Testis (tissue), 3 donors: ENCODE measurements around the gene ACADVL. TPM values are rescaled to one million over a fixed set of nuclear protein-coding genes. Genes with fewer than 3 reads are reported as not detected.
A peak's percentile ranks its signal among the peaks of the same experiment; 100 is the strongest.

Source experiments
- DNase-seq: peaks from one replicate; pipeline ENCODE4 v3.0.0-alpha.2; 2019
- H3K27ac ChIP-seq, 2 donors: fragments of 200-600 bp; sonication (generic); one replicate each; pipeline ENCODE4 v1.5.1; 2019
- H3K27me3 ChIP-seq: fragments of 200-600 bp; sonication (generic); one replicate; pipeline ENCODE4 v1.5.1; 2019
- H3K36me3 ChIP-seq: fragments of 200-600 bp; sonication (generic); one replicate; pipeline ENCODE4 v1.5.1; 2017; ENCODE audit warnings: low read depth; ENCODE audit errors: missing control alignments
- H3K4me1 ChIP-seq: fragments of 200-600 bp; sonication (generic); one replicate; pipeline ENCODE4 v1.5.1; 2019
- H3K4me3 ChIP-seq, 2 donors: fragments of 200-600 bp; sonication (generic); one replicate each; pipeline ENCODE4 v1.5.1; 2017 to 2019
- H3K9me3 ChIP-seq: fragments of 200-600 bp; sonication (generic); one replicate; pipeline ENCODE4 v1.5.1; 2017
- POLR2A ChIP-seq: fragments of 450-650 bp; IDR thresholded peaks from one replicate; pipeline ENCODE4 v1.6.1; 2017; ENCODE audit warnings: antibody characterized with exemption, mild to moderate bottlenecking, moderate library complexity
- WGBS, 2 donors: methylation state at CpG; one replicate each; pipeline ENCODE4 v1.1.5; 2018; 5-methylcytosine and 5-hydroxymethylcytosine counted together
- intact Hi-C: fragments of 100-400 bp; cut with DNase I; formaldehyde crosslinking; loops from one replicate; pipeline ENCODE4 v1.15.1; 2023; ENCODE audit warnings: low total_unique reads
- polyA plus RNA-seq: library from polyadenylated mRNA; stranded (reverse); fragments of 350-450 nt; fragmentation: Illumina TruSeq; extraction: RNeasy Lipid Tissue Mini Kit (QIAGEN cat#74804); gene quantifications from one replicate; pipeline ENCODE4 v1.2.3, GENCODE V29; 2014; ENCODE audit warnings: low read depth, low replicate concordance; ENCODE audit not compliant: insufficient read depth
- total RNA-seq, 2 donors: library from RNA; depleted of rRNA; stranded (reverse); fragments of >200 nt; gene quantifications; one replicate each; pipeline ENCODE4 v1.2.3, GENCODE V29; 2016
- TF ChIP-seq, protein P1 (sequence below), 3 experiments: fragments of 450-650 bp in 2 of 3; fragments of 200-600 bp in 1 of 3; sonication (generic) in 1 of 3; IDR thresholded peaks; one replicate each; pipeline ENCODE4 v1.5.1; 2016 to 2019; ENCODE audit warnings: antibody characterized with exemption in 3 of 3, mild to moderate bottlenecking in 2 of 3, moderate library complexity in 1 of 3

Gene ACADVL
- total and polyA plus RNA-seq, 3 donors from 2014 or later = 298 to 458 (median 334) TPM

DNA sequence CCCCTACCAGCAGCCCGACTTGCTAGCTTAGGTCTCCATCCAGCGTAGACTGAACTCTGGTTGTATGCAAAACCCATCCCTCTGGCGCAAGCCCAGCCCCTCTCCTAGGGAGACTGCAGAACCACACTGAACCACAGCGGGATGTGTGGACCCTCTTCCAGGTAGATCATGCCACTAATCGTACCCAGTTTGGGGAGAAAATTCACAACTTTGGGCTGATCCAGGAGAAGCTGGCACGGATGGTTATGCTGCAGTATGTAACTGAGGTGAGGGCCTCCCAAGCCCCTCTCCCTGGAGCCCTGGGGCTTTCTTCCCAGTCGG is 3.2 kb downstream of the ACADVL start:
- H3K9me3 ChIP-seq = no peaks in the 10 kb centered on the region
- no peak overlapping the region for H3K4me3 ChIP-seq
- 78 to 79% methylated on average over 4 to 7 of the region's 7 CpGs for WGBS, 2 donors
- peaks cover 17% of the 10 kb centered on the region for H3K4me1 ChIP-seq
- intact Hi-C loops = no loop called here
- no peaks in the 10 kb centered on the region for H3K36me3 ChIP-seq
- H3K27me3 ChIP-seq = no peaks in the 10 kb centered on the region
- DNase-seq = no peak
- H3K27ac ChIP-seq = no peak overlapping the region
- TF ChIP-seq, protein P1, sequence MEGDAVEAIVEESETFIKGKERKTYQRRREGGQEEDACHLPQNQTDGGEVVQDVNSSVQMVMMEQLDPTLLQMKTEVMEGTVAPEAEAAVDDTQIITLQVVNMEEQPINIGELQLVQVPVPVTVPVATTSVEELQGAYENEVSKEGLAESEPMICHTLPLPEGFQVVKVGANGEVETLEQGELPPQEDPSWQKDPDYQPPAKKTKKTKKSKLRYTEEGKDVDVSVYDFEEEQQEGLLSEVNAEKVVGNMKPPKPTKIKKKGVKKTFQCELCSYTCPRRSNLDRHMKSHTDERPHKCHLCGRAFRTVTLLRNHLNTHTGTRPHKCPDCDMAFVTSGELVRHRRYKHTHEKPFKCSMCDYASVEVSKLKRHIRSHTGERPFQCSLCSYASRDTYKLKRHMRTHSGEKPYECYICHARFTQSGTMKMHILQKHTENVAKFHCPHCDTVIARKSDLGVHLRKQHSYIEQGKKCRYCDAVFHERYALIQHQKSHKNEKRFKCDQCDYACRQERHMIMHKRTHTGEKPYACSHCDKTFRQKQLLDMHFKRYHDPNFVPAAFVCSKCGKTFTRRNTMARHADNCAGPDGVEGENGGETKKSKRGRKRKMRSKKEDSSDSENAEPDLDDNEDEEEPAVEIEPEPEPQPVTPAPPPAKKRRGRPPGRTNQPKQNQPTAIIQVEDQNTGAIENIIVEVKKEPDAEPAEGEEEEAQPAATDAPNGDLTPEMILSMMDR (IDR thresholded peaks at IDR 0.05) = peak in 1 of 3 experiments; percentile 3
- TF ChIP-seq POLR2A = no peak

DNA sequence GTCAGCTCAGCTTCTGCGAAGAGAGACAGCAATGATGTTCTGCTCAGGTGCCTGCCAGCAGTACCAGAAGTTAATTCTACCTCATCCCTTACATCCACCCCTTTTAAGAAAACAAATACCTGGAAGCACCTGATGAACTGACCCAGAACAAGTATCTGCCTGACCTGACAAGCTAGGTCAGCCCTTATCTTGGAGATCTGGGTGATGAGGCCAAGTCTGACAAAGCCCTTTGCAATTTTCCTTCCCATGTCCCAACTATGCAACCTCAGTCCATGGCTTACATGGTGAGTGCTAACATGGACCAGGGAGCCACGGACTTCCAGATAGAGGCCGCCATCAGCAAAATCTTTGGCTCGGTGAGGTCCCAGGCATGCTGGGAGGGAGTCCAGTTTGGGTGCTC is 3.6 kb downstream of the ACADVL start:
- H3K36me3 ChIP-seq = no peaks in the 10 kb centered on the region
- 83 to 100% methylated on average over 3 to 4 of the region's 4 CpGs for WGBS, 2 donors
- intact Hi-C loops = no loop called here

DNA sequence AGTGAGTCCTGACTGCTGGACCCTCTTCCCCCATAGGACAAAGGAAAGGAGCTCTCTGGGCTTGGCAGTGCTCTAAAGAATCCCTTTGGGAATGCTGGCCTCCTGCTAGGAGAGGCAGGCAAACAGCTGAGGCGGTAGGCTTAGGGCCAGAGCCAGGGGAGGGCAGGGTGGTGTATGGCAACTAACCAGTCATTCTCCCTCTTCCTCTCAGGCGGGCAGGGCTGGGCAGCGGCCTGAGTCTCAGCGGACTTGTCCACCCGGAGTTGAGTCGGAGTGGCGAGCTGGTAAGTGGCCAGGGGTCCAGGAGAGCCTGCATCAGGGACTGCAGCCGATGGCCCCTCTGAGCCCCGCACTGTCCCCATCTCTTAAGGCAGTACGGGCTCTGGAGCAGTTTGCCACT is 4.4 kb downstream of the ACADVL start:
- Histone ChIP-seq H3K4me1 (peaks cover 13% of the 10 kb centered on the region), H3K27me3 (no peaks in the 10 kb centered on the region), H3K9me3 (no peaks in the 10 kb centered on the region), H3K27ac (no peak overlapping the region), H3K36me3 (no peaks in the 10 kb centered on the region), H3K4me3 (no peak overlapping the region)
- TF ChIP-seq, protein P1 (IDR thresholded peaks at IDR 0.05) = no peak
- TF ChIP-seq POLR2A = no peak
- WGBS, 2 donors = 68 to 75% methylated on average over 2 to 10 of the region's 10 CpGs
- intact Hi-C loops = no loop called here
- no peak for DNase-seq

More for the DNA sequence above, 3.6 kb downstream of the ACADVL start:
- H3K4me1 ChIP-seq = peaks cover 17% of the 10 kb centered on the region
- TF ChIP-seq, protein P1 (IDR thresholded peaks at IDR 0.05) = no peak
- TF ChIP-seq POLR2A = no peak
- no peak overlapping the region for H3K4me3 ChIP-seq
- H3K9me3 ChIP-seq = no peaks in the 10 kb centered on the region
- H3K27ac ChIP-seq = no peak overlapping the region
- H3K27me3 ChIP-seq = no peaks in the 10 kb centered on the region
- no peak for DNase-seq

- H3K9me3 ChIP-seq = no peaks in the 10 kb centered on the region
- H3K36me3 ChIP-seq = no peaks in the 10 kb centered on the region
- H3K4me3 ChIP-seq = no peak overlapping the region
- peaks cover 9% of the 10 kb centered on the region for H3K4me1 ChIP-seq
- no peaks in the 10 kb centered on the region for H3K27me3 ChIP-seq
- no peak for DNase-seq
- TF ChIP-seq, protein P1 (IDR thresholded peaks at IDR 0.05) = no peak
- TF ChIP-seq POLR2A = no peak
- H3K27ac ChIP-seq = no peak overlapping the region
- 71 to 84% methylated on average over 12 to 15 of the region's 15 CpGs for WGBS, 2 donors
- intact Hi-C loops = no loop called here
These were observed 4.9 kb downstream of the ACADVL start for GRCh38 chr17:7224661-7225111.

- TF ChIP-seq, protein P1 (IDR thresholded peaks at IDR 0.05) = no peak
- TF ChIP-seq POLR2A = no peak
- WGBS, 2 donors = 70 to 86% methylated on average over 6 to 19 of the region's 21 CpGs
- no peaks in the 10 kb centered on the region for H3K36me3 ChIP-seq
- DNase-seq = no peak
- H3K27ac ChIP-seq = no peak overlapping the region
- intact Hi-C loops = no loop called here
- peaks cover 3% of the 10 kb centered on the region for H3K4me1 ChIP-seq
- H3K27me3 ChIP-seq = no peaks in the 10 kb centered on the region
- no peaks in the 10 kb centered on the region for H3K9me3 ChIP-seq
- no peak overlapping the region for H3K4me3 ChIP-seq
These were observed 6.1 kb downstream of the ACADVL start for GRCh38 chr17:7225711-7226331.
